ENCODE data around the gene SEPTIN1.

Gene SEPTIN1

GRCh38 chr16:30418350-30419181, 36.2 kb upstream of the SEPTIN1 start:
- in situ Hi-C loops (cut with MboI; ENCODE audit: low pct_unique_long_range_greater_than_20kb, low sequenced_read_pairs, unreplicated experiment) = loop anchor here (25.0 kb wide), 1 partner anchor 306 kb away; the partner anchor contains the start of genes GDPD3 and MAPK3
- TF ChIP-seq CTCF (IDR thresholded peaks at IDR 0.05; ENCODE audit: extremely low read depth, insufficient read depth, missing control alignments) = no peak
- DNase-seq (ENCODE audit: low spot score) = no peak

- peak; percentile 38 for TF ChIP-seq CTCF (IDR thresholded peaks at IDR 0.05; ENCODE audit: extremely low read depth, insufficient read depth, missing control alignments)
- peak; percentile 96 for DNase-seq (ENCODE audit: low spot score)
- in situ Hi-C loops (cut with MboI; ENCODE audit: low pct_unique_long_range_greater_than_20kb, low sequenced_read_pairs, unreplicated experiment) = loop anchor here (25.0 kb wide), 1 partner anchor 305 kb away; the partner anchor contains the start of genes GDPD3 and MAPK3
Observed at GRCh38 chr16:30417529-30418349, 35.4 kb upstream of the SEPTIN1 start.

GRCh38 chr16:30416624-30417528, 34.5 kb upstream of the SEPTIN1 start:
- no peak for DNase-seq (ENCODE audit: low spot score)
- TF ChIP-seq CTCF (IDR thresholded peaks at IDR 0.05; ENCODE audit: extremely low read depth, insufficient read depth, missing control alignments) = no peak
- in situ Hi-C loops (cut with MboI; ENCODE audit: low pct_unique_long_range_greater_than_20kb, low sequenced_read_pairs, unreplicated experiment) = loop anchor here (25.0 kb wide), 1 partner anchor 305 kb away; the partner anchor contains the start of genes GDPD3 and MAPK3

- in situ Hi-C loops (cut with MboI; ENCODE audit: low pct_unique_long_range_greater_than_20kb, low sequenced_read_pairs, unreplicated experiment) = loop anchor here (25.0 kb wide), 1 partner anchor 304 kb away; the partner anchor contains the start of genes GDPD3 and MAPK3
- DNase-seq (ENCODE audit: low spot score) = no peak
- no peak for TF ChIP-seq CTCF (IDR thresholded peaks at IDR 0.05; ENCODE audit: extremely low read depth, insufficient read depth, missing control alignments)
Observed at GRCh38 chr16:30416047-30416603, 33.8 kb upstream of the SEPTIN1 start.

GRCh38 chr16:30414159-30414558, 31.8 kb upstream of the SEPTIN1 start:
- in situ Hi-C loops (cut with MboI; ENCODE audit: low pct_unique_long_range_greater_than_20kb, low sequenced_read_pairs, unreplicated experiment) = loop anchor here (25.0 kb wide), 1 partner anchor 302 kb away; the partner anchor contains the start of genes GDPD3 and MAPK3
- no peak for TF ChIP-seq CTCF (IDR thresholded peaks at IDR 0.05; ENCODE audit: extremely low read depth, insufficient read depth, missing control alignments)
- DNase-seq (ENCODE audit: low spot score) = no peak

Measured in GM13977 (cell line).